Measurements from ENCODE around the gene CRACR2A.

The CRACR2A gene

GRCh38 chr12:3614806-3615466 lies 138.0 kb downstream of the CRACR2A start:
- DNase-seq: no peak

DNA sequence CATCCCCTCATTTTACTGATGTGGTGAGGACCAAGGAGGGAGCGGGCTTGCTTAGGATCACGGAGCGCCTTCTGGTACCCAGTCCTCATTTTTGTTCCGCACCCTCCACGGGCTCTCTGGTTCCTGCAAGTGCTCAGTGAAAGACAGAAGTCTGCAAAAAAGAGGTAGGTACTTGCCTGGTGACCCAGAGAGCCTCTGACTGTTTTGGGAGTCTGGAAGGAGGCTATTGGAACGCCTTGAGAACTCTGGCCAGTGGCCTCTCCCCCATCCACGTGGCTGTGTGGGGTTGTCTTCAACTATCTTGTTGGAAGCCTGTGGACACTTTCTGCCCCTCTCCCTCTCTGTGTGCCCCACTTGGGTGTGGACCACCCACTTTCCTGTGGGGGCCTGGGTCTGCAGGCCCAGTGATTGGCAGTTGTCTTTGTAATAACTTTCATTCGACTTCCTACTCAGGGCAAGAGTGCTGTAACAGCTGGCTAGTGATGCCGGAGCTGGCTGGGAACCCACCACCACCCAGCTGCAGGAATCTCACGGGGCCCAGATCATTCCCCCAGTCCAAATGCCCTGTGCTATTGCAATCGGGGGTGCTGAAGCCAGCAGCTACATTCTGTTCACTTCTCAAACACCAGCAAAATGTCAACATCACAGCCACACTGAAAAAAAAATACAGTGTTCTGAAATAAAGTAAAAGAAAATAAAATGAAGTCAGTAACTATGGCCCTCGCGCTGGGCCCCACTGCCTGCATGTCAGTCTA lies 139.1 kb downstream of the CRACR2A start:
- no peak for DNase-seq

DNA sequence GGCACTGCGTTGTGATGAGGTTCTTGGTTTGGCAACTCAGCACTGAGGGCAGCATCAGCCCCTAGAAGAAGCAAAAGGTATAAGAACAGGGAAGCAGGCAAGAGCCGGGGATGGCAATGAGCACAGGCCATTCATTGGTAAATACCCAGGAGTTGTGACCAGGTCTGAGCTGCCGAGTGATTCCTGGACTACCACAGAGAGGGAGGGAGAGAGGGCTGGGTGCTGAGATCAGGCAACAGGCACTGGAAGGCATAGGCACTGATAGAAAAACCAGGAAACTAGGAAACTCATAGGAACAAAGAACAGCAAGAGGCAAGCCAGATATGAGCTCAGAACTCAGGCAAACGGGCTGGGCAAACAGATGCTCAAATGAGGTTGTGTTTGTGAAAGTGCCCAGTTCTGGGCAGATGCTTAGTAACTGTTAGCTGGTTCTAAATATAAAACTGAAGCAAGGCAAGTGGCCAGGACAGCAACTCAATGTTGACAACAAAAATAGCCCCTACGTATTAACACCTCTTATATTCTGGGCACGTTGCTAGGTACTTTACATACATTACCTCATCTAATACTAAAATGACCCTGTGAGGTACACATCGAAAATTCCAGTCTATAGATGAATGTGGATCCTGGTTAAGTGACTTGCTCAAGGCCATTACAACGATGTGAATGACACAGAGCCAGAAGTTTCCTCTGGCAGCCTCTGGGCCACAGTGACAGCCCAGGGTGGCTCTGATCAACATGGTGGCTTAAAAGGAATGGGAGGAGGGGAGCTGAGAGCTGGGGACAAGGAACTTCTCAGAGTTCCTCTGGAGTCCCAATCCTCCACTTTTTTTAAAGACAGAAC lies 140.8 kb downstream of the CRACR2A start:
- DNase-seq: no peak

GRCh38 chr12:3607821-3608220 lies 145.1 kb downstream of the CRACR2A start:
- no peak for DNase-seq

- DNase-seq: no peak
These were observed 145.7 kb downstream of the CRACR2A start for GRCh38 chr12:3607039-3607720.

GRCh38 chr12:3606128-3606527 lies 146.8 kb downstream of the CRACR2A start:
- no peak for DNase-seq

DNA sequence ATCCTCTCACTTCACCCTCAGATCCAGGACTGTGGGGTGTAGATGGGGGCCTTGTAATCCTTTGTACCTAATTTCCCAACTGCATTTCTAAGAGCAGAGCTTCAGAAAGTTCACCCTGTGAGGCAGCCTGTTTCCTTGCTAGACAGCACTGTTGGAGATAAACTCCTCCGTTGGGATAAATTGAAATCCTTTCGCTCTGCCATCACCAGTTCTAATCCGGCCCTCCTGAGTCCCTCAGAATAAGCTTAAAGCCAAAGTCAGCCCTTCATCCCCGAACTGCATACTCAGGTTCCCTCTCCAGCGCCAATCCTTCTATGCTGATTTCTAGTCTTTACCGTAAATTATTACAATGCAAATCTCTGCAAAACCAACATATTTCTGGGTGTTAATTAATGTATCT lies 147.2 kb downstream of the CRACR2A start:
- no peak for DNase-seq

GRCh38 chr12:3604748-3605586 lies 147.9 kb downstream of the CRACR2A start:
- DNase-seq: no peak

- no peak for DNase-seq
These were observed 148.6 kb downstream of the CRACR2A start for GRCh38 chr12:3604286-3604685.

GRCh38 chr12:3603576-3603975 lies 149.3 kb downstream of the CRACR2A start:
- DNase-seq: no peak

DNA sequence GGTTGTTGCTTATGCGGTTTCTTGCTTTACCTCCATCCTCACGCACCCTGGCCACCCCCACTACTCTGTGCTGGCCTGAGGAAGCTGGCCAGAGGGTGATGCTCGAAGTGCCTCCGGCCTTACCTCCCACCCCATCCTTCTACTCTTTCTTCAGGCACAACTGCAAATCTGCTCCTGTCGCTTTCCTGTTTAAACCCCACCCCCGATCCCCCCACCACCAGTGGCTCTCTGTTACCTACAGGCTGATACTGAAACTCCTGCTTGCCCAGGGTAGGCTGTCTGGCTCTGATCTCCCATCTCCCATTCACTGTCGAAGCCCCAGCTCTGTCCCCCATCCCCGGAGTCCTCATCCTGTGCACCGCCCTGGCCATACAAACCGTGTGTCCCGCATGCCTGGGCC lies 150.4 kb downstream of the CRACR2A start:
- DNase-seq: no peak

DNA sequence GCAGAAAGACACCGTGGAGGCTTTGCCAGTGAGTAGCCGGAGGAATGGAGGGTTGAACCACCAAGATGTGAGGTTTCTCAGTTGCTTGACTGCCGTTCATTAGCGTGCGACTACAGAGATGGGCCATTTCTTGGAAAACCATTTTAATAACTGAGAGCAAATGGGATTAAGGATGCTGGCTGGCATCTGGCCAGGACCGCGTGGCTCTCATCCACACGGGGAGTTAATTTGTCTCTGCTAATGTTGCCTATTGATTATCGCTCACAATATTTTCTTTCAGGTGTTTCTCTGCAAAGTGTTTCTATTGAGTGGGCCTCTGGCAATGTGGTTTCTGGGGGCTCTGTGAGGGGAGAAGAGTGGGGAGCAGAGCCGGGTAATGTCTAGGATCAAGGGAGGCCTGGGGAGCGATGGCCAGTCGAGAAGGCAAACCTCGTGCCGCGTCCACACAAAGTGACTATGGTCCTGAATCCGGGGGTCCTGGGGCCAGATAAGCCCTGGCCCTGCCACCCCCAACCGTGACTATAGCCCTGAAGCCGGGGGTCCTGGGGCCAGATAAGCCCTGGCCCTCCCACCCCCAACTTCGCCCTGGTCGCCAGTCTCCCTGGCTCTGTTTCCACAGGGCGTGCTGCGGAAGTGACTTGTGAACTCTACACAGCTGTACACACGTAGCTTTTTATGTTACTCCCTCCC lies 151.3 kb downstream of the CRACR2A start:
- DNase-seq: no peak

DNA sequence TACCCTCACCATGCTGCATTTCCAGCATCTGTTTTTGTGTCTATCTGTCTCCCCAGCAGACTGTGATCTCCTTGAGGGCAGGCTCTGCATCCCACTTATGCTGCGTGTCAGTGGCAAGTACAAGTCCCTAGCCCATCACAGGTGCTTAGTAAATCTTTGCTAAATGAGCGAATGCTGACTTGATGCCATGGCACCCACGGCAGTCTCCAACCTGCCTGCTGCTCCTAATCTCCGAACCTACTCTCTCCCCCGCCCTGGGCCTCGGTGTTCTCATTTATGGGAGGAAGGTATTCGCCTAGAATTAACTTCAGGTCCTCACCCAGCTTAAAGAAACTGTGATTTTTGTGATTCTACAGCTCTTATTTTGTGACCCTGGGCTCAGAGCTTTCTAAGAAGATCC lies 152.0 kb downstream of the CRACR2A start:
- no peak for DNase-seq

DNA sequence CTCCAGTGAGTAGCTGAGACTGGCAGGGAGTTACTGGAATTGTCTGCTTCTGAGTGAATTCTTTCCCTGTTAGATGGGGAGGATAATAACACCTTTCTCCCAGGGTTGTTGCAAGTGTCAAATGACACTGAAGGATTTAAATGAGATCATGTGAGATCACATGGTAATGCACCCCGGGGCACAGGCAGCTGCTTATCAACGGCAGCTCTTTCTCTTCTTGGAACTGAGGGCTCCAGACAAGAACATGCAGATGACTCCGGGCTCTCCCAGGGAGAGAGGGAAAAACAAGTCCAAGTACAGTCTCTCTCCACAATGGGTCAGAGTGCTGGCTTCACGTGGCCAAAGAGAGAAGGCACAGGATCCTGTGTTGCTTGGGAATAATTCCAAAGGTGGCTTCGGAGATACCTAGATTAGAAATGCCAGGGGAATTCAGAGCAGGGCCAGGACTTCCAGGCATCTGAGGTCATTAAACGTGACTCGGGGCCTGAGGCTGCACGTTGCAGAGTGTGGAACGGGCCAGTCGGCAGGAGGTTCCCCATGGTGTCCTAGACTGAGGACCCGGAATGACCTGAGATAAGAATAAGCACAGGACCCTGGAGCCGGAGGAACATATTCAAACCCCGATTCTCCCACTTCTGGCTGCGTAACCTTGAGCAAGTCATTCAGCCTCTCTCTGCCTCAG lies 152.7 kb downstream of the CRACR2A start:
- no peak for DNase-seq

DNA sequence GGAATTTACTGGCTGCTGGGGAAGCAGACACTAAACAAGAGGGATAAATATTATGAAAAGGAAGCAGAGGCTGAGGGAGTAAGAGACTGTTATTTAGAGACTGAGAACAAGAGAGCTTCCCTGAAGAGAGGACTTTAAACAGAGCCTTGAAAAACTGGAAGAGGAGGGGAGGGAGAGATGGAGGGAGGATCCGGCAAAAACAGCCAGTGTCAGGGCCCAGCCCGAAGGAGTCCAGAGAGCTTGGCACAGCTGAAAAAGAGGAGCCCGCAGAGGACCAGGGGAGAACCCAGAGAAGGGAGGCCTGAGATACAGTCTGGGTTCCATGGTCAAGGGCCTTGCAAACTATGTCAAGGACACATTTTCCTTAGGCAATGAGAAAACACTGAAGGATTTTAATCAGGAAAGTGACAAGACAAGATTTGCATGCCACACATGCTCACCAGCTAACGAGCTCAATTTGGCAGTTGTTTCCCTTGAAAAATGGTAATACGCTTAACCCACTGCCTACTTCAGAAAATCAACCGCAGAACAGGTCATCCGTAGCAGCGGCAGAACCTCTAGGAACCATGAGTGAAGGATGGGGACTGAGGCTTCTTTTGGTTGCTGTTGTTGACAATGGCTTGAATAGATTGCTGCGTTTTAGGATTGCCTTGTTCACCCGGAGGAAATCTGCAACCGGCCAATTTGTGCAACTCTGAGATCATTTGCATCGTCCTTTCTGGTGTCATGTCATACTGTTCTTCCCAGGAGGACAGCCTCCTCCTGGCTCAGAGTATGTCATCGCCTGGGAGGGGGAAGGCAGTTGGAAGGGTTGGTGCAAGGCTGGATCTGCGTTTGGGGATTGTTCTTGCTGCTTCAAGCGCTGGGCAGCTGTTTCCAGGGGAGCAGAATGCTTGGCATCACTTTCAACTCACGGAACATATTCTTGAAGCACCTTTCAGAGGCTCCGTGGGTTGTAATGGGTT lies 153.7 kb downstream of the CRACR2A start:
- DNase-seq: no peak

GRCh38 chr12:3597526-3598210 lies 155.2 kb downstream of the CRACR2A start:
- DNase-seq: no peak

DNA sequence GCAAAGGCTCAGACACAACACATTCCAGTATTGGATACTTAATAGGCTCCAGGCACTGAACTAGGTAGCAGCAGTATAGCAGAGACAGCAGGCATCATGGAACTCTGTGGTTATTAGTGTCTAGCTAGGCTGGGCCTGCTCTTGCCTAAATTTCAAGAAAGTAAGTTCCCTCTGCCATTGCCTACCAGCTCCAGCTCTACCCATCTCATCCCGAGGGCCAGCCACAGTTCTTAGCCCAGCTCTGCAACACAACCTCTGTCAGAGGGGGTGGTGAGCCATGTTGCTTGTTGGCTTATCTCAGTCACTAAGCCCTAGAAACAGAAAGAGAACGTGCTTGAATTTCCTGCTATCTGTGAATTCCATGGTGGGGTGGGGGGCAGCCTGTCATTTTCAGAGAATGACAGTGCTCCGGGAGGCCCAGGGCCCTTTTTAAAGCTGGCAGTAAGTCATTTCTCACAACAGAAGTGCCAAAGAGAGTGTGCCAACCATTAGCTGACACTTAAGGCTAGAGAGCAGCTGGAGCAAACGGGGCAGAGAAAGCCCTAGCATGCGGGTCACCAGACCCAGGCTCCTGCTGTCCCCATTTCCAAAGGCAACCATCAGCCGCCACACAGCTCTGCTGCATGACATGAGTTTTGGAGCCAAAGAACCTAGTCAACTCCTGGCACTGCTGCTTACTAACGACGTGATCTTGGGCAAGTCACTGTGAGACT lies 156.1 kb downstream of the CRACR2A start:
- DNase-seq: no peak

DNA sequence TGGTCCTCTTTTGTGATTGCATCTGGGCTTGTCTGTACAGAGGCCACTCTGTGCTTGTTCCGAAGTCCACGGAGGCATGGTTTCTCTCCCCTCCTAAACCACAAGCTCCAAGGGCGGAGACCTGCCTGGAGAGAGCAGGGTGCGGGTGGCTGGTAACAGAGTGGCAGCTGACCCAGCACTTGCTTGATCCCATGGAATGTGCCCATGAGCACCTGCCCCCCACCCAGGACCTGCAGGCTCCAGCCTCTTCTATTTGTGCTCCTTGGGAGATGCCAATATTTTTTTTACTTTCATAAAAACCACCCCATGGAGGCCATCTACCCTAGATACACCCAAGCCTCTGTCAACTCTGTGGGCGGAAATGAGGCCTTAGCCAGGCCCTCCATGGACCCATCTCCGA lies 157.2 kb downstream of the CRACR2A start:
- no peak for DNase-seq
